Prostate gland (tissue), 2 donors: Measurements from ENCODE around the gene APOA4. TPM values are rescaled to one million over a fixed set of nuclear protein-coding genes. Genes with fewer than 3 reads are reported as not detected.

Source experiments
- DNase-seq: peaks from one replicate; pipeline ENCODE4 v3.0.0-alpha.2; 2019; ENCODE audit warnings: low spot score
- H3K27ac ChIP-seq, 2 donors: fragments of 200-600 bp; sonication (generic); 2 replicates each; pipeline ENCODE4 v1.5.1; 2017 to 2019
- H3K27me3 ChIP-seq: fragments of 200-600 bp; sonication (generic); replicated peaks from 2 replicates; pipeline ENCODE4 v1.5.1; 2019; ENCODE audit not compliant: insufficient read depth
- H3K36me3 ChIP-seq, 2 donors: fragments of 200-600 bp; sonication (generic); 1 replicate in 1 of 2; 2 replicates in 1 of 2; pipeline versions ENCODE4 v1.5.1 to v1.8.1; 2017 to 2019
- H3K4me1 ChIP-seq: fragments of 200-600 bp; sonication (generic); replicated peaks from 2 replicates; pipeline ENCODE4 v1.5.1; 2019
- H3K4me3 ChIP-seq, 2 donors: fragments of 200-600 bp; sonication (generic); 2 replicates each; pipeline ENCODE4 v1.5.1; 2017 to 2019
- H3K9me3 ChIP-seq: fragments of 200-600 bp; sonication (generic); 2 replicates; pipeline ENCODE4 v1.5.1; 2017
- POLR2A ChIP-seq: fragments of 450-650 bp; IDR thresholded peaks from one replicate; pipeline ENCODE4 v1.6.1; 2016; ENCODE audit warnings: antibody characterized with exemption, mild to moderate bottlenecking
- POLR2AphosphoS5 ChIP-seq: sonication (generic); formaldehyde crosslinking; IDR thresholded peaks from one replicate; pipeline ENCODE4 v1.6.1; 2017; ENCODE audit warnings: antibody characterized with exemption
- WGBS: methylation state at CpG from one replicate; pipeline ENCODE4 v1.1.5; 2018; 5-methylcytosine and 5-hydroxymethylcytosine counted together
- intact Hi-C: fragments of 100-400 bp; cut with DNase I; formaldehyde crosslinking; loops from one replicate; pipeline ENCODE4 v1.14.2; 2022
- total RNA-seq, 2 donors: library from RNA; depleted of rRNA; stranded (reverse); fragments of >200 nt; gene quantifications; one replicate each; pipeline ENCODE4 v1.1.0, GENCODE V29; 2016
- TF ChIP-seq, protein P1 (sequence below), 4 experiments: fragments of 200-600 bp in 2 of 4; fragments of 450-650 bp in 2 of 4; sonication (generic) in 2 of 4; IDR thresholded peaks; 1 replicate in 3 of 4; 2 replicates in 1 of 4; pipeline ENCODE4 v1.5.1; 2016 to 2019; ENCODE audit warnings: antibody characterized with exemption in 4 of 4, mild to moderate bottlenecking in 2 of 4, moderate library complexity in 2 of 4

Gene APOA4
- total RNA-seq, 2 donors from 2014 or later, result not detected

DNA sequence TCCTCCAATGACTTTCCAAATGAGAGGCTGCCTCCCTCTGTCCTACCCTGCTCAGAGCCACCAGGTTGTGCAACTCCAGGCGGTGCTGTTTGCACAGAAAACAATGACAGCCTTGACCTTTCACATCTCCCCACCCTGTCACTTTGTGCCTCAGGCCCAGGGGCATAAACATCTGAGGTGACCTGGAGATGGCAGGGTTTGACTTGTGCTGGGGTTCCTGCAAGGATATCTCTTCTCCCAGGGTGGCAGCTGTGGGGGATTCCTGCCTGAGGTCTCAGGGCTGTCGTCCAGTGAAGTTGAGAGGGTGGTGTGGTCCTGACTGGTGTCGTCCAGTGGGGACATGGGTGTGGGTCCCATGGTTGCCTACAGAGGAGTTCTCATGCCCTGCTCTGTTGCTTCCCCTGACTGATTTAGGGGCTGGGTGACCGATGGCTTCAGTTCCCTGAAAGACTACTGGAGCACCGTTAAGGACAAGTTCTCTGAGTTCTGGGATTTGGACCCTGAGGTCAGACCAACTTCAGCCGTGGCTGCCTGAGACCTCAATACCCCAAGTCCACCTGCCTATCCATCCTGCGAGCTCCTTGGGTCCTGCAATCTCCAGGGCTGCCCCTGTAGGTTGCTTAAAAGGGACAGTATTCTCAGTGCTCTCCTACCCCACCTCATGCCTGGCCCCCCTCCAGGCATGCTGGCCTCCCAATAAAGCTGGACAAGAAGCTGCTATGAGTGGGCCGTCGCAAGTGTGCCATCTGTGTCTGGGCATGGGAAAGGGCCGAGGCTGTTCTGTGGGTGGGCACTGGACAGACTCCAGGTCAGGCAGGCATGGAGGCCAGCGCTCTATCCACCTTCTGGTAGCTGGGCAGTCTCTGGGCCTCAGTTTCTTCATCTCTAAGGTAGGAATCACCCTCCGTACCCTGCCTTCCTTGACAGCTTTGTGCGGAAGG, 9.5 kb upstream of the APOA4 start:
- TF ChIP-seq POLR2AphosphoS5, result no peak
- TF ChIP-seq, protein P1, sequence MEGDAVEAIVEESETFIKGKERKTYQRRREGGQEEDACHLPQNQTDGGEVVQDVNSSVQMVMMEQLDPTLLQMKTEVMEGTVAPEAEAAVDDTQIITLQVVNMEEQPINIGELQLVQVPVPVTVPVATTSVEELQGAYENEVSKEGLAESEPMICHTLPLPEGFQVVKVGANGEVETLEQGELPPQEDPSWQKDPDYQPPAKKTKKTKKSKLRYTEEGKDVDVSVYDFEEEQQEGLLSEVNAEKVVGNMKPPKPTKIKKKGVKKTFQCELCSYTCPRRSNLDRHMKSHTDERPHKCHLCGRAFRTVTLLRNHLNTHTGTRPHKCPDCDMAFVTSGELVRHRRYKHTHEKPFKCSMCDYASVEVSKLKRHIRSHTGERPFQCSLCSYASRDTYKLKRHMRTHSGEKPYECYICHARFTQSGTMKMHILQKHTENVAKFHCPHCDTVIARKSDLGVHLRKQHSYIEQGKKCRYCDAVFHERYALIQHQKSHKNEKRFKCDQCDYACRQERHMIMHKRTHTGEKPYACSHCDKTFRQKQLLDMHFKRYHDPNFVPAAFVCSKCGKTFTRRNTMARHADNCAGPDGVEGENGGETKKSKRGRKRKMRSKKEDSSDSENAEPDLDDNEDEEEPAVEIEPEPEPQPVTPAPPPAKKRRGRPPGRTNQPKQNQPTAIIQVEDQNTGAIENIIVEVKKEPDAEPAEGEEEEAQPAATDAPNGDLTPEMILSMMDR (IDR thresholded peaks at IDR 0.05), result no peak
- Histone ChIP-seq H3K4me3 (no peak overlapping the region), H3K4me1 (no peaks in the 10 kb centered on the region), H3K9me3 (no peaks in the 10 kb centered on the region), H3K36me3 (no peaks in the 10 kb centered on the region), H3K27ac (no peak overlapping the region), H3K27me3 (no peaks in the 10 kb centered on the region)
- 80% methylated on average over 12 of the region's 13 CpGs for WGBS
- intact Hi-C loops, result no loop called here
- DNase-seq, result no peak

DNA sequence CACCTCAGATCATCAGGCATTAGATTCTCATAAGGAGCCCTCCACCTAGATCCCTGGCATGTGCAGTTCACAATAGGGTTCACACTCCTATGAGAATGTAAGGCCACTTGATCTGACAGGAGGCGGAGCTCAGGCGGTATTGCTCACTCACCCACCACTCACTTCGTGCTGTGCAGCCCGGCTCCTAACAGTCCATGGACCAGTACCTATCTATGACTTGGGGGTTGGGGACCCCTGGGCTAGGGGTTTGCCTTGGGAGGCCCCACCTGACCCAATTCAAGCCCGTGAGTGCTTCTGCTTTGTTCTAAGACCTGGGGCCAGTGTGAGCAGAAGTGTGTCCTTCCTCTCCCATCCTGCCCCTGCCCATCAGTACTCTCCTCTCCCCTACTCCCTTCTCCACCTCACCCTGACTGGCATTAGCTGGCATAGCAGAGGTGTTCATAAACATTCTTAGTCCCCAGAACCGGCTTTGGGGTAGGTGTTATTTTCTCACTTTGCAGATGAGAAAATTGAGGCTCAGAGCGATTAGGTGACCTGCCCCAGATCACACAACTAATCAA, 8.8 kb upstream of the APOA4 start:
- TF ChIP-seq, protein P1 (IDR thresholded peaks at IDR 0.05), result no peak
- TF ChIP-seq POLR2A (no peak), POLR2AphosphoS5 (no peak)
- Histone ChIP-seq H3K27me3 (no peaks in the 10 kb centered on the region), H3K4me1 (no peaks in the 10 kb centered on the region), H3K9me3 (no peaks in the 10 kb centered on the region), H3K36me3 (no peaks in the 10 kb centered on the region), H3K4me3 (no peak overlapping the region), H3K27ac (no peak overlapping the region)
- 87% methylated on average over 7 of the region's 7 CpGs for WGBS
- DNase-seq, result no peak
- intact Hi-C loops, result no loop called here

DNA sequence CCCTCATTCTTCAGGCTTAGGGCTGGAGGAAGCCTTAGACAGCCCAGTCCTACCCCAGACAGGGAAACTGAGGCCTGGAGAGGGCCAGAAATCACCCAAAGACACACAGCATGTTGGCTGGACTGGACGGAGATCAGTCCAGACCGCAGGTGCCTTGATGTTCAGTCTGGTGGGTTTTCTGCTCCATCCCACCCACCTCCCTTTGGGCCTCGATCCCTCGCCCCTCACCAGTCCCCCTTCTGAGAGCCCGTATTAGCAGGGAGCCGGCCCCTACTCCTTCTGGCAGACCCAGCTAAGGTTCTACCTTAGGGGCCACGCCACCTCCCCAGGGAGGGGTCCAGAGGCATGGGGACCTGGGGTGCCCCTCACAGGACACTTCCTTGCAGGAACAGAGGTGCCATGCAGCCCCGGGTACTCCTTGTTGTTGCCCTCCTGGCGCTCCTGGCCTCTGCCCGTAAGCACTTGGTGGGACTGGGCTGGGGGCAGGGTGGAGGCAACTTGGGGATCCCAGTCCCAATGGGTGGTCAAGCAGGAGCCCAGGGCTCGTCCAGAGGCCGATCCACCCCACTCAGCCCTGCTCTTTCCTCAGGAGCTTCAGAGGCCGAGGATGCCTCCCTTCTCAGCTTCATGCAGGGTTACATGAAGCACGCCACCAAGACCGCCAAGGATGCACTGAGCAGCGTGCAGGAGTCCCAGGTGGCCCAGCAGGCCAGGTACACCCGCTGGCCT, 7.2 kb upstream of the APOA4 start:
- Histone ChIP-seq H3K27ac (no peak overlapping the region), H3K27me3 (no peaks in the 10 kb centered on the region), H3K4me3 (no peak overlapping the region), H3K36me3 (no peaks in the 10 kb centered on the region), H3K9me3 (no peaks in the 10 kb centered on the region), H3K4me1 (no peaks in the 10 kb centered on the region)
- intact Hi-C loops, result no loop called here
- 95% methylated on average over 14 of the region's 17 CpGs for WGBS
- TF ChIP-seq POLR2A (no peak), POLR2AphosphoS5 (no peak)
- TF ChIP-seq, protein P1 (IDR thresholded peaks at IDR 0.05), result no peak
- DNase-seq, result no peak

DNA sequence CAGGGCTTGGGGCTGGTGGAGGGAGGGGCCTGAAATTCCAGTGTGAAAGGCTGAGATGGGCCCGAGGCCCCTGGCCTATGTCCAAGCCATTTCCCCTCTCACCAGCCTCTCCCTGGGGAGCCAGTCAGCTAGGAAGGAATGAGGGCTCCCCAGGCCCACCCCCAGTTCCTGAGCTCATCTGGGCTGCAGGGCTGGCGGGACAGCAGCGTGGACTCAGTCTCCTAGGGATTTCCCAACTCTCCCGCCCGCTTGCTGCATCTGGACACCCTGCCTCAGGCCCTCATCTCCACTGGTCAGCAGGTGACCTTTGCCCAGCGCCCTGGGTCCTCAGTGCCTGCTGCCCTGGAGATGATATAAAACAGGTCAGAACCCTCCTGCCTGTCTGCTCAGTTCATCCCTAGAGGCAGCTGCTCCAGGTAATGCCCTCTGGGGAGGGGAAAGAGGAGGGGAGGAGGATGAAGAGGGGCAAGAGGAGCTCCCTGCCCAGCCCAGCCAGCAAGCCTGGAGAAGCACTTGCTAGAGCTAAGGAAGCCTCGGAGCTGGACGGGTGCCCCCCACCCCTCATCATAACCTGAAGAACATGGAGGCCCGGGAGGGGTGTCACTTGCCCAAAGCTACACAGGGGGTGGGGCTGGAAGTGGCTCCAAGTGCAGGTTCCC, 6.5 kb upstream of the APOA4 start, which contains the start of gene APOC3:
Gene APOC3, plus strand, starts transcription at position 383 of the 659 bp plus-strand sequence. CDS start 676 bp downstream, outside the sequence.
- WGBS, result 72% methylated on average over 9 of the region's 9 CpGs
- no peaks in the 10 kb centered on the region for H3K27me3 ChIP-seq
- no peaks in the 10 kb centered on the region for H3K36me3 ChIP-seq
- intact Hi-C loops, result no loop called here
- H3K9me3 ChIP-seq, result no peaks in the 10 kb centered on the region
- H3K4me1 ChIP-seq, result no peaks in the 10 kb centered on the region
- TF ChIP-seq, protein P1 (IDR thresholded peaks at IDR 0.05), result no peak
- no peak for TF ChIP-seq POLR2AphosphoS5
- TF ChIP-seq POLR2A, result no peak
- DNase-seq, result no peak
- no peak within 1 kb of the TSS for H3K4me3 ChIP-seq
- H3K27ac ChIP-seq, result no peak within 1 kb of the TSS
